Measurements from ENCODE around the gene CCDC178. TPM values are rescaled to one million over a fixed set of nuclear protein-coding genes. Genes with fewer than 3 reads are reported as not detected.

Gene CCDC178
- total and polyA plus RNA-seq, 2 of the 4 experiments (the other 2 are of a cell fraction), result not detected

GRCh38 chr18:33052886-33053285 is 387.6 kb downstream of the CCDC178 start:
- no peak overlapping the region for H4K91ac ChIP-seq (ENCODE audit: insufficient read depth, low read depth, low read length)

More at GRCh38 chr18:33052886-33053285, 387.6 kb downstream of the CCDC178 start:
- Histone ChIP-seq H2BK120ac (ENCODE audit: low read depth, low read length) (no peak overlapping the region), H2AFZ (replicated peaks; ENCODE audit: low read length, poor library complexity) (no peak overlapping the region), H2BK15ac (ENCODE audit: low read depth, low read length) (no peak overlapping the region), H3K9me3 (ENCODE audit: control insufficient read depth, insufficient read depth, low read length) (no peaks in the 10 kb centered on the region), H3K14ac (replicated peaks; ENCODE audit: low read depth, low read length) (no peak overlapping the region), H3K27me3 (ENCODE audit: control insufficient read depth, insufficient read depth, low read length) (no peaks in the 10 kb centered on the region), H4K20me1 (ENCODE audit: insufficient read depth, low read length) (no peaks in the 10 kb centered on the region), H2BK5ac (ENCODE audit: low read depth, low read length, poor library complexity, severe bottlenecking) (no peak overlapping the region), H4K8ac (ENCODE audit: low read depth in 2 of 2, low read length in 2 of 2) (no peak overlapping the region), H3K36me3 (ENCODE audit: control insufficient read depth, insufficient read depth, low read length) (no peaks in the 10 kb centered on the region), H2BK20ac (ENCODE audit: low read depth, low read length) (no peak overlapping the region), H3K9ac (ENCODE audit: low read depth, low read length) (no peak overlapping the region), H3K4ac (ENCODE audit: low read depth, low read length) (no peak overlapping the region), H3K56ac (ENCODE audit: extremely low read depth, insufficient read depth, low read length) (no peak overlapping the region), H2AK9ac (replicated peaks; ENCODE audit: low read depth, low read length, poor library complexity) (no peak overlapping the region), H3K4me2 (ENCODE audit: low read depth, low read length) (no peak overlapping the region), H3K9me1 (ENCODE audit: insufficient read depth, low read length) (no peaks in the 10 kb centered on the region), H4K5ac (ENCODE audit: low read depth, low read length) (no peak overlapping the region), H3K4me3 (ENCODE audit: insufficient read depth, low read depth, low read length) (no peak overlapping the region), H3K27ac (ENCODE audit: insufficient read depth, low read length) (no peak overlapping the region), H2AK5ac (ENCODE audit: low read depth, low read length) (no peak overlapping the region), H3K4me1 (ENCODE audit: control insufficient read depth, insufficient read depth, low read length) (no peaks in the 10 kb centered on the region), H3K18ac (ENCODE audit: low read depth, low read length) (no peak overlapping the region), H3K79me1 (ENCODE audit: low read depth in 1 of 2, low read length in 2 of 2) (no peaks in the 10 kb centered on the region), H3K23ac (ENCODE audit: low read depth, low read length) (no peak overlapping the region)
- no peak for ATAC-seq (ENCODE audit: low read depth)
- no TSS peak for BruUV-seq (replicated peaks)
- POLR2A ChIA-PET (ENCODE audit: unreplicated experiment), result no interaction called here
- TF ChIP-seq CEBPB (IDR thresholded peaks at IDR 0.05; ENCODE audit: low read depth, low read length) (peak; percentile 27; the same call in 1 of the 2 replicates), USF2 (IDR thresholded peaks at IDR 0.05; ENCODE audit: low read depth, low read length) (no peak)
- in situ Hi-C loops (cut with MboI; ENCODE audit: low sequenced_read_pairs) (no loop called here), dilution Hi-C loops (cut with HindIII; ENCODE audit: low sequenced_read_pairs, unreplicated experiment) (no loop called here), intact Hi-C loops (cut with micrococcal nuclease) (no loop called here)
- DNase-seq, result no peak
- no CpG with 5 or more reads among the region's 2 CpGs for WGBS, 2 experiments (ENCODE audit: extremely low coverage in 2 of 2, insufficient read length in 1 of 2)
- CTCF ChIA-PET, result no interaction called here
